K562 (cell line): ENCODE results near the gene GLRX2. TPM values are rescaled to one million over a fixed set of nuclear protein-coding genes. Genes with fewer than 3 reads are reported as not detected.

Experiments used
- BRF1 ChIP-seq: IDR thresholded peaks from 3 replicates; pipeline ENCODE4 v1.6.1; 2011; ENCODE audit warnings: borderline replicate concordance, mild to moderate bottlenecking; ENCODE audit not compliant: insufficient read length; ENCODE audit errors: extremely low read depth
- FOXA3 ChIP-seq, 2 experiments: fragments of 450-650 bp in 1 of 2; sonication (generic) in 1 of 2; formaldehyde crosslinking; IDR thresholded peaks in 1 of 2; conservative IDR thresholded peaks in 1 of 2; 2 replicates each; pipeline versions ENCODE4 v1.4.0 to v1.8.0; 2020 to 2022; ENCODE audit warnings: mild to moderate bottlenecking in 2 of 2, missing genetic modification reagents in 1 of 2
- FOXJ2 ChIP-seq: fragments of 200-800 bp; sonication (Bioruptor generic); IDR thresholded peaks from 2 replicates; pipeline ENCODE4 v1.6.1; 2016; ENCODE audit warnings: missing genetic modification characterization, missing compliant biosample characterization
- LARP7 ChIP-seq: fragments of 450-650 bp; IDR thresholded peaks from 2 replicates; pipeline ENCODE4 v1.6.1; 2016
- NEUROD1 ChIP-seq: fragments of 150-350 bp; IDR thresholded peaks from 2 replicates; pipeline ENCODE4 v1.6.1; 2014; ENCODE audit warnings: borderline replicate concordance, low read length, low read depth; ENCODE audit not compliant: partially characterized antibody
- NFATC3 ChIP-seq: fragments of 450-650 bp; IDR thresholded peaks from 2 replicates; pipeline ENCODE4 v1.6.1; 2017; ENCODE audit warnings: mild to moderate bottlenecking
- PML ChIP-seq: IDR thresholded peaks from 2 replicates; pipeline ENCODE4 v1.6.1; 2012; ENCODE audit warnings: low read length, inconsistent platforms
- SAFB ChIP-seq: fragments of 200-400 bp; formaldehyde crosslinking; IDR thresholded peaks from 2 replicates; pipeline ENCODE4 v1.6.1; 2017; ENCODE audit warnings: low read depth, low read length, borderline replicate concordance
- SP1 ChIP-seq: sonication (generic); formaldehyde crosslinking; IDR thresholded peaks from 2 replicates; pipeline ENCODE4 v1.8.1; 2022; ENCODE audit warnings: mild to moderate bottlenecking, missing genetic modification reagents
- ZNF253 ChIP-seq: fragments of 250-450 bp; sonication (Bioruptor Pico); conservative IDR thresholded peaks from 2 replicates; pipeline ENCODE4 v1.6.1; 2021; ENCODE audit warnings: mild to moderate bottlenecking
- ZNF431 ChIP-seq: sonication (generic); formaldehyde crosslinking; IDR thresholded peaks from 2 replicates; pipeline ENCODE4 v1.8.0; 2022; ENCODE audit warnings: mild to moderate bottlenecking, missing genetic modification reagents
- polyA plus RNA-seq, 8 experiments: library from polyadenylated mRNA; depleted of rRNA in 4 of 8; stranded (reverse) in 5 of 8; unstranded in 3 of 8; fragments of >200 nt; fragmentation: Nextera tagmentation in 2 of 8; fragmentation: Illumina TruSeq in 1 of 8; extraction: Ambion mirVana in 2 of 8; extraction: Trizol in 1 of 8; gene quantifications; 2 replicates each; pipeline versions ENCODE4 v1.2.1 to v1.2.3, GENCODE V29; 2011 to 2014; ENCODE audit warnings: inconsistent platforms in 1 of 8, missing spikeins in 1 of 8
- total RNA-seq, 7 experiments: library from RNA; depleted of rRNA in 6 of 7; stranded (reverse); fragments of >200 nt in 6 of 7; fragmentation: Illumina TruSeq in 2 of 7; extraction: Trizol in 2 of 7; gene quantifications; 2 replicates each; pipeline versions ENCODE4 v1.2.1 to v1.2.3, GENCODE V29; 2011 to 2021; ENCODE audit warnings: low replicate concordance in 1 of 7
- TF ChIP-seq, protein P1 (sequence below): fragments of 450-650 bp; IDR thresholded peaks from 2 replicates; pipeline ENCODE4 v1.6.1; 2014; ENCODE audit warnings: low read depth, mild to moderate bottlenecking, moderate library complexity, borderline replicate concordance
- TF ChIP-seq, protein P2 (sequence below): fragments of 200-800 bp; sonication (Bioruptor generic); IDR thresholded peaks from 2 replicates; pipeline ENCODE4 v1.6.1; 2017; ENCODE audit warnings: missing genetic modification characterization, missing compliant biosample characterization
- TF ChIP-seq, protein P3 (sequence below): fragments of 250-450 bp; sonication (Bioruptor Pico); IDR thresholded peaks from 2 replicates; pipeline ENCODE4 v1.8.0; 2021; ENCODE audit warnings: moderate library complexity, mild to moderate bottlenecking, inconsistent platforms
- TF ChIP-seq, protein P4 (sequence below): fragments of 450-650 bp; IDR thresholded peaks from 2 replicates; pipeline ENCODE4 v1.6.1; 2016
- TF ChIP-seq, protein P5 (sequence below): fragments of 200-400 bp; formaldehyde crosslinking; IDR thresholded peaks from 2 replicates; pipeline ENCODE4 v1.6.1; 2017; ENCODE audit warnings: mild to moderate bottlenecking, low read depth, low read length, moderate library complexity
- TF ChIP-seq, protein P6 (sequence below): sonication (generic); formaldehyde crosslinking; IDR thresholded peaks from 2 replicates; pipeline ENCODE4 v1.9.0; 2022; ENCODE audit warnings: mild to moderate bottlenecking, missing genetic modification reagents
- TF ChIP-seq, protein P7 (sequence below), 2 experiments: fragments of 200-800 bp in 1 of 2; sonication (Bioruptor generic) in 1 of 2; sonication (generic) in 1 of 2; formaldehyde crosslinking in 1 of 2; IDR thresholded peaks in 1 of 2; conservative IDR thresholded peaks in 1 of 2; 2 replicates each; pipeline versions ENCODE4 v1.5.0 to v1.6.1; 2016 to 2020; ENCODE audit warnings: missing compliant biosample characterization in 1 of 2, missing genetic modification characterization in 1 of 2, missing genetic modification reagents in 1 of 2

The GLRX2 gene
- total and polyA plus RNA-seq, 9 of the 15 experiments (the other 6 are each of a cell fraction or from before 2014, with no cell fraction given), result 13.3 to 82.6 (median 55.1) TPM

DNA sequence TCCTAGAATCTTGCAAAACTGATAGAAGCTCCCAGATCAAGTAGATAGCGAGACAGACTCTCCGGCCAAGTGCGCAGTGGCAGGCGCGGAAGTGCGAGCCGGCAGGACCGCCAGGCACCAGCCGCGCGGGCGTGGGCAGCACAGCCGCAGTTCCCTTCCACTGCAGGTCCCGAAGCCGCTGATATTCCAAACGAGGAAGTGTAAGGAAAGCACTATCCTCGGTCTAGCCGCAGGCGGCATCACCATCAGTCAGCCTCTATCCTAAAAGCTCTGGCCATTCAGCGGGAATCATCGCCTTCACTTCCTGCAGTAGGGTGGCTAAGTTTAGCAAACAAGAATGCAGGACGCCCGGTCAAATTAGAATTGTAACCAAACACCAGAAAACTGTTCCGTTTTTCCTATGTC, 710 bp downstream of the GLRX2 start (continued):
- TF ChIP-seq, protein P1, sequence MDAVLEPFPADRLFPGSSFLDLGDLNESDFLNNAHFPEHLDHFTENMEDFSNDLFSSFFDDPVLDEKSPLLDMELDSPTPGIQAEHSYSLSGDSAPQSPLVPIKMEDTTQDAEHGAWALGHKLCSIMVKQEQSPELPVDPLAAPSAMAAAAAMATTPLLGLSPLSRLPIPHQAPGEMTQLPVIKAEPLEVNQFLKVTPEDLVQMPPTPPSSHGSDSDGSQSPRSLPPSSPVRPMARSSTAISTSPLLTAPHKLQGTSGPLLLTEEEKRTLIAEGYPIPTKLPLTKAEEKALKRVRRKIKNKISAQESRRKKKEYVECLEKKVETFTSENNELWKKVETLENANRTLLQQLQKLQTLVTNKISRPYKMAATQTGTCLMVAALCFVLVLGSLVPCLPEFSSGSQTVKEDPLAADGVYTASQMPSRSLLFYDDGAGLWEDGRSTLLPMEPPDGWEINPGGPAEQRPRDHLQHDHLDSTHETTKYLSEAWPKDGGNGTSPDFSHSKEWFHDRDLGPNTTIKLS, result no peak; the same call in 1 of the 2 replicates
- TF ChIP-seq ZNF253 (CRISPR knock-in tag), result no peak
- TF ChIP-seq, protein P2, sequence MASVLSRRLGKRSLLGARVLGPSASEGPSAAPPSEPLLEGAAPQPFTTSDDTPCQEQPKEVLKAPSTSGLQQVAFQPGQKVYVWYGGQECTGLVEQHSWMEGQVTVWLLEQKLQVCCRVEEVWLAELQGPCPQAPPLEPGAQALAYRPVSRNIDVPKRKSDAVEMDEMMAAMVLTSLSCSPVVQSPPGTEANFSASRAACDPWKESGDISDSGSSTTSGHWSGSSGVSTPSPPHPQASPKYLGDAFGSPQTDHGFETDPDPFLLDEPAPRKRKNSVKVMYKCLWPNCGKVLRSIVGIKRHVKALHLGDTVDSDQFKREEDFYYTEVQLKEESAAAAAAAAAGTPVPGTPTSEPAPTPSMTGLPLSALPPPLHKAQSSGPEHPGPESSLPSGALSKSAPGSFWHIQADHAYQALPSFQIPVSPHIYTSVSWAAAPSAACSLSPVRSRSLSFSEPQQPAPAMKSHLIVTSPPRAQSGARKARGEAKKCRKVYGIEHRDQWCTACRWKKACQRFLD (CRISPR knock-in tag), result no peak
- no peak for TF ChIP-seq NFATC3
- no peak for TF ChIP-seq SAFB
- TF ChIP-seq, protein P3, sequence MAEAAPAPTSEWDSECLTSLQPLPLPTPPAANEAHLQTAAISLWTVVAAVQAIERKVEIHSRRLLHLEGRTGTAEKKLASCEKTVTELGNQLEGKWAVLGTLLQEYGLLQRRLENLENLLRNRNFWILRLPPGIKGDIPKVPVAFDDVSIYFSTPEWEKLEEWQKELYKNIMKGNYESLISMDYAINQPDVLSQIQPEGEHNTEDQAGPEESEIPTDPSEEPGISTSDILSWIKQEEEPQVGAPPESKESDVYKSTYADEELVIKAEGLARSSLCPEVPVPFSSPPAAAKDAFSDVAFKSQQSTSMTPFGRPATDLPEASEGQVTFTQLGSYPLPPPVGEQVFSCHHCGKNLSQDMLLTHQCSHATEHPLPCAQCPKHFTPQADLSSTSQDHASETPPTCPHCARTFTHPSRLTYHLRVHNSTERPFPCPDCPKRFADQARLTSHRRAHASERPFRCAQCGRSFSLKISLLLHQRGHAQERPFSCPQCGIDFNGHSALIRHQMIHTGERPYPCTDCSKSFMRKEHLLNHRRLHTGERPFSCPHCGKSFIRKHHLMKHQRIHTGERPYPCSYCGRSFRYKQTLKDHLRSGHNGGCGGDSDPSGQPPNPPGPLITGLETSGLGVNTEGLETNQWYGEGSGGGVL (CRISPR knock-in tag), result no peak
- no peak; the same call in 1 of the 2 replicates for TF ChIP-seq SP1
- no peak for TF ChIP-seq FOXJ2 (tag)
- TF ChIP-seq, protein P4, sequence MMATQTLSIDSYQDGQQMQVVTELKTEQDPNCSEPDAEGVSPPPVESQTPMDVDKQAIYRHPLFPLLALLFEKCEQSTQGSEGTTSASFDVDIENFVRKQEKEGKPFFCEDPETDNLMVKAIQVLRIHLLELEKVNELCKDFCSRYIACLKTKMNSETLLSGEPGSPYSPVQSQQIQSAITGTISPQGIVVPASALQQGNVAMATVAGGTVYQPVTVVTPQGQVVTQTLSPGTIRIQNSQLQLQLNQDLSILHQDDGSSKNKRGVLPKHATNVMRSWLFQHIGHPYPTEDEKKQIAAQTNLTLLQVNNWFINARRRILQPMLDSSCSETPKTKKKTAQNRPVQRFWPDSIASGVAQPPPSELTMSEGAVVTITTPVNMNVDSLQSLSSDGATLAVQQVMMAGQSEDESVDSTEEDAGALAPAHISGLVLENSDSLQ, result no peak
- TF ChIP-seq LARP7, result no peak
- TF ChIP-seq FOXA3 (CRISPR knock-in tag; conservative IDR thresholded peaks at IDR 0.05 in 1 of 2, IDR thresholded peaks at IDR 0.05 in 1 of 2), result no peak
- TF ChIP-seq, protein P5, sequence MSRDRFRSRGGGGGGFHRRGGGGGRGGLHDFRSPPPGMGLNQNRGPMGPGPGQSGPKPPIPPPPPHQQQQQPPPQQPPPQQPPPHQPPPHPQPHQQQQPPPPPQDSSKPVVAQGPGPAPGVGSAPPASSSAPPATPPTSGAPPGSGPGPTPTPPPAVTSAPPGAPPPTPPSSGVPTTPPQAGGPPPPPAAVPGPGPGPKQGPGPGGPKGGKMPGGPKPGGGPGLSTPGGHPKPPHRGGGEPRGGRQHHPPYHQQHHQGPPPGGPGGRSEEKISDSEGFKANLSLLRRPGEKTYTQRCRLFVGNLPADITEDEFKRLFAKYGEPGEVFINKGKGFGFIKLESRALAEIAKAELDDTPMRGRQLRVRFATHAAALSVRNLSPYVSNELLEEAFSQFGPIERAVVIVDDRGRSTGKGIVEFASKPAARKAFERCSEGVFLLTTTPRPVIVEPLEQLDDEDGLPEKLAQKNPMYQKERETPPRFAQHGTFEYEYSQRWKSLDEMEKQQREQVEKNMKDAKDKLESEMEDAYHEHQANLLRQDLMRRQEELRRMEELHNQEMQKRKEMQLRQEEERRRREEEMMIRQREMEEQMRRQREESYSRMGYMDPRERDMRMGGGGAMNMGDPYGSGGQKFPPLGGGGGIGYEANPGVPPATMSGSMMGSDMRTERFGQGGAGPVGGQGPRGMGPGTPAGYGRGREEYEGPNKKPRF, result no peak
- no peak for TF ChIP-seq PML
- TF ChIP-seq ZNF431, result peak; percentile 19; the same call in 1 of the 2 replicates
- no peak for TF ChIP-seq BRF1
- TF ChIP-seq, protein P6, sequence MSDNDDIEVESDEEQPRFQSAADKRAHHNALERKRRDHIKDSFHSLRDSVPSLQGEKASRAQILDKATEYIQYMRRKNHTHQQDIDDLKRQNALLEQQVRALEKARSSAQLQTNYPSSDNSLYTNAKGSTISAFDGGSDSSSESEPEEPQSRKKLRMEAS (CRISPR knock-in tag), result no peak
- TF ChIP-seq NEUROD1, result no peak
- TF ChIP-seq, protein P7, sequence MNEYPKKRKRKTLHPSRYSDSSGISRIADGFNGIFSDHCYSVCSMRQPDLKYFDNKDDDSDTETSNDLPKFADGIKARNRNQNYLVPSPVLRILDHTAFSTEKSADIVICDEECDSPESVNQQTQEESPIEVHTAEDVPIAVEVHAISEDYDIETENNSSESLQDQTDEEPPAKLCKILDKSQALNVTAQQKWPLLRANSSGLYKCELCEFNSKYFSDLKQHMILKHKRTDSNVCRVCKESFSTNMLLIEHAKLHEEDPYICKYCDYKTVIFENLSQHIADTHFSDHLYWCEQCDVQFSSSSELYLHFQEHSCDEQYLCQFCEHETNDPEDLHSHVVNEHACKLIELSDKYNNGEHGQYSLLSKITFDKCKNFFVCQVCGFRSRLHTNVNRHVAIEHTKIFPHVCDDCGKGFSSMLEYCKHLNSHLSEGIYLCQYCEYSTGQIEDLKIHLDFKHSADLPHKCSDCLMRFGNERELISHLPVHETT (CRISPR knock-in tag; conservative IDR thresholded peaks at IDR 0.05 in 1 of 2, IDR thresholded peaks at IDR 0.05 in 1 of 2), result no peak
